Astrocyte (in vitro differentiated cells and primary cell): ENCODE data around the gene MDFI.

Experiments
- CTCF ChIP-seq: IDR thresholded peaks from 2 replicates; pipeline ENCODE4 v1.5.1; 2011; ENCODE audit warnings: low read depth, mild to moderate bottlenecking, inconsistent platforms, low read length, moderate library complexity; ENCODE audit not compliant: insufficient read depth
- EZH2 ChIP-seq: IDR thresholded peaks from 2 replicates; pipeline ENCODE4 v1.6.1; 2012; ENCODE audit warnings: mild to moderate bottlenecking, low read length, inconsistent platforms; ENCODE audit not compliant: insufficient read depth

DNA sequence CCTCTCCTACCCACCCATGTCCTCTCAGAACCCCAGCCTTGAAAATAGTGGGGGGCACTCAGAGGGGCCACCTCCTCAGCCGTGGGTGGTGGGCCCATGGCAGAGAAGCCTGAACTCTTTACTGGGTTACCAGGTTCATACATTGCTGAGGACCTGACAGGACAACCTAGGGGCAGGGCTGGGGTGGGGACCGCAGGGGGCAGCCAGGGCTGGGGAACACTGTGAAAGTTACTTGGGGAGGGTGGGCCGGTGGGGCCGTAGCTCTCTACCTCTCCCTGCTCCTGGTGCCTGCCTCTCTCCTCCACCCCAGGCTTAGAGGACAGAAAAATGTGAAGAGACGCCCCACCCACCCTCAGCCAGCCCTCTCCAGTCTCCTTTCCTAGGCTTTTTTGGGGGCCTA is 15.4 kb downstream of the MDFI start:
- no peak for TF ChIP-seq CTCF
- no peak for TF ChIP-seq EZH2
